A673 (cell line): Measurements from ENCODE around the gene LRRC4C.

Source experiments
- CTCF ChIP-seq: fragments of 300-800, 200-600 bp; sonication (generic); conservative IDR thresholded peaks from 2 replicates; pipeline ENCODE4 v1.5.1; 2017; ENCODE audit warnings: low read depth, mild to moderate bottlenecking, antibody characterized with exemption, low read length, moderate library complexity, mixed read lengths
- EZH2 ChIP-seq: fragments of 200-600 bp; sonication (generic); IDR thresholded peaks from 2 replicates; pipeline ENCODE4 v1.6.1; 2017; ENCODE audit warnings: borderline replicate concordance, low read depth, mild to moderate bottlenecking, mixed read lengths, antibody characterized with exemption, low read length; ENCODE audit not compliant: poor library complexity, severe bottlenecking

- TF ChIP-seq CTCF = no peak
- no peak for TF ChIP-seq EZH2
These were observed 1326.0 kb downstream of the LRRC4C start for GRCh38 chr11:40133498-40133897.
